Melanocyte of skin (primary cell): ENCODE data around the gene DUSP11. TPM values are rescaled to one million over a fixed set of nuclear protein-coding genes. Genes with fewer than 3 reads are reported as not detected.

ENCODE experiments used
- total RNA-seq, 2 donors: library from RNA; depleted of rRNA; stranded (reverse); fragments of >200 nt; gene quantifications; 2 replicates each; pipeline ENCODE4 v1.2.3, GENCODE V29; 2012

The DUSP11 gene
- 10 to 100 TPM; 20.0 to 24.3 TPM for total RNA-seq

GRCh38 chr2:73779467-73780236 is at the start of gene DUSP11:
TSS of gene DUSP11 (minus strand) at chr2:73780103. CDS start at chr2:73779974, 129 bp downstream.

GRCh38 chr2:73828818-73829570 is 49.1 kb upstream of the DUSP11 start, which contains the start of gene STAMBP:
TSS of gene STAMBP (plus strand) at chr2:73828961. CDS start at chr2:73830857, 1,896 bp downstream.

GRCh38 chr2:73783883-73784282 is 4.0 kb upstream of the DUSP11 start, which contains the start of gene C2orf78:
TSS of gene C2orf78 (plus strand) at chr2:73784183. CDS start at chr2:73784310, 127 bp downstream.

GRCh38 chr2:73736855-73737779 is 42.8 kb downstream of the DUSP11 start, which contains the start of gene TPRKB:
TSS of gene TPRKB (minus strand) at chr2:73737345. CDS start at chr2:73734569, 2,776 bp downstream.

Other genes with a start within 250 kb of the DUSP11 start
- gene NAT8, start 137.7 kb downstream of the DUSP11 start, total RNA-seq: not detected
- 10 to 100 TPM; 23.1 to 33.0 TPM for gene TPRKB, start 42.8 kb downstream of the DUSP11 start, total RNA-seq
- not detected for gene C2orf78, start 4.1 kb upstream of the DUSP11 start, total RNA-seq
- gene STAMBP, start 48.9 kb upstream of the DUSP11 start, total RNA-seq: 10 to 100 TPM; 31.0 to 41.3 TPM
- gene ACTG2, start 112.9 kb upstream of the DUSP11 start, total RNA-seq: 1 to 10 TPM in 1 of 2 donors, under 1 TPM in 1; under 0.01 to 4.7 TPM
- gene DGUOK, start 146.8 kb upstream of the DUSP11 start, total RNA-seq: 10 to 100 TPM; 45.4 to 67.3 TPM
- gene TET3, start 204.8 kb upstream of the DUSP11 start, total RNA-seq: 1 to 10 TPM; 2.1 to 3.3 TPM